ENCODE results near the gene NECTIN1. TPM values are rescaled to one million over a fixed set of nuclear protein-coding genes. Genes with fewer than 3 reads are reported as not detected.

The NECTIN1 gene
- total and polyA plus RNA-seq, 2 donors (not counting 3 experiments of a cell fraction or from before 2014, with no cell fraction given) = 10.8 to 23.6 TPM

DNA sequence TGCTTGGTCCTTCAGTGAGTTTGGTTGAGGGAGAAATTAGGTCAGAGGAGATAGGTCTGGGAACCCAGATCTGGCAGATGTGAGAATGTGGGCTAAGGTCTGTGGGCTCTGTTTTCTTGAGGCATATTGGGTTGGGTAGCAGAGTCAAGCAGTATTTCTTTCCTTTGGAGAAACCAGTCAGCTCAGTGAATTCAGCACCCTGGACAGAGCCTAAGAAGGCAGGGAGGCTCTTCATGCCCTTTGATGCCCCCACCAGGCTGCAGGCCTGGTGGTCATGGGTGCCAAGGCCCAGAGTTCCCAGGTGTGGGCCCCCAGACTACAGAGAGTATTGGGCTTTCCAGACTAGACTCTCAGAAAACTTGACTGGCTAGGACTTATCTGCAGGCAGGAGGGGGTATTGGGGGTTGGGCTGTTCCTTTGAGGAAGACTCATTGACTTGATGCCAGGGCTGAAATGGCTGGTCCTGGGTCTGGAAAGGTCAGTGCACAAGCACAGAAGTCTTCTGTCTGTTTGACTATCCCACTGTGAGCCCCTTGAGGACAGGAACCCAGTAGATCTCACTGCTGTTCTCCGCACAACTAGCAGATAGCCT is 45.3 kb upstream of the NECTIN1 start:
- dilution Hi-C loops (cut with MboI; ENCODE audit: extremely low pct_ligation_motif_present, low sequenced_read_pairs) = no loop called here
- Histone ChIP-seq H3K9me1 (replicated peaks; ENCODE audit: control insufficient read depth, extremely low read depth, insufficient read depth, low read length) (no peaks in the 10 kb centered on the region), H3K9me3 (replicated peaks; ENCODE audit: control insufficient read depth, insufficient read depth, low read length) (no peaks in the 10 kb centered on the region), H3K4me1 (ENCODE audit: control insufficient read depth, extremely low read depth, insufficient read depth, low read length) (no peaks in the 10 kb centered on the region), H3K79me2 (ENCODE audit: control insufficient read depth, insufficient read depth, low read length) (no peaks in the 10 kb centered on the region), H4K20me1 (replicated peaks; ENCODE audit: control insufficient read depth, extremely low read depth, insufficient read depth, low read length) (no peaks in the 10 kb centered on the region), H3K27ac (ENCODE audit: insufficient read depth, low read depth, low read length) (no peak overlapping the region), H2AFZ (ENCODE audit: low read depth, low read length) (no peak overlapping the region), H3K9ac (replicated peaks; ENCODE audit: extremely low read depth, insufficient read depth, low read length) (no peak overlapping the region), H3K36me3 (ENCODE audit: control insufficient read depth in 2 of 2, extremely low read depth in 1 of 2, insufficient read depth in 2 of 2, low read length in 2 of 2) (no peaks in the 10 kb centered on the region), H3K4me2 (ENCODE audit: insufficient read depth, low read length) (no peak overlapping the region), H3K4me3 (replicated peaks in 1 of 3; ENCODE audit: insufficient read depth in 1 of 3, low read depth in 1 of 3, low read length in 3 of 3) (no peak overlapping the region), H3K27me3 (ENCODE audit: control insufficient read depth in 2 of 2, insufficient read depth in 2 of 2, low read length in 2 of 2) (peaks cover 0 to 2% of the 10 kb centered on the region in 2 experiments)
- intact Hi-C loops (cut with micrococcal nuclease) = no loop called here
- TF ChIP-seq GATA2 (IDR thresholded peaks at IDR 0.05; ENCODE audit: insufficient read depth, insufficient read length, low read depth, low read length) = no peak
- no peak for TF ChIP-seq EZH2 (IDR thresholded peaks at IDR 0.05; ENCODE audit: borderline replicate concordance, low read depth, low read length, severe bottlenecking)
- no peak for TF ChIP-seq MYC (IDR thresholded peaks at IDR 0.05; ENCODE audit: low read depth, low read length)
- TF ChIP-seq, protein P1, sequence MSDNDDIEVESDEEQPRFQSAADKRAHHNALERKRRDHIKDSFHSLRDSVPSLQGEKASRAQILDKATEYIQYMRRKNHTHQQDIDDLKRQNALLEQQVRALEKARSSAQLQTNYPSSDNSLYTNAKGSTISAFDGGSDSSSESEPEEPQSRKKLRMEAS (IDR thresholded peaks at IDR 0.05; ENCODE audit: insufficient read depth, insufficient read length) = no peak
- no peak for TF ChIP-seq POLR2A (IDR thresholded peaks at IDR 0.05; ENCODE audit: low read depth, low read length)
- TF ChIP-seq, protein P2, sequence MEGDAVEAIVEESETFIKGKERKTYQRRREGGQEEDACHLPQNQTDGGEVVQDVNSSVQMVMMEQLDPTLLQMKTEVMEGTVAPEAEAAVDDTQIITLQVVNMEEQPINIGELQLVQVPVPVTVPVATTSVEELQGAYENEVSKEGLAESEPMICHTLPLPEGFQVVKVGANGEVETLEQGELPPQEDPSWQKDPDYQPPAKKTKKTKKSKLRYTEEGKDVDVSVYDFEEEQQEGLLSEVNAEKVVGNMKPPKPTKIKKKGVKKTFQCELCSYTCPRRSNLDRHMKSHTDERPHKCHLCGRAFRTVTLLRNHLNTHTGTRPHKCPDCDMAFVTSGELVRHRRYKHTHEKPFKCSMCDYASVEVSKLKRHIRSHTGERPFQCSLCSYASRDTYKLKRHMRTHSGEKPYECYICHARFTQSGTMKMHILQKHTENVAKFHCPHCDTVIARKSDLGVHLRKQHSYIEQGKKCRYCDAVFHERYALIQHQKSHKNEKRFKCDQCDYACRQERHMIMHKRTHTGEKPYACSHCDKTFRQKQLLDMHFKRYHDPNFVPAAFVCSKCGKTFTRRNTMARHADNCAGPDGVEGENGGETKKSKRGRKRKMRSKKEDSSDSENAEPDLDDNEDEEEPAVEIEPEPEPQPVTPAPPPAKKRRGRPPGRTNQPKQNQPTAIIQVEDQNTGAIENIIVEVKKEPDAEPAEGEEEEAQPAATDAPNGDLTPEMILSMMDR (IDR thresholded peaks at IDR 0.05; ENCODE audit: extremely low read depth in 1 of 2, insufficient read depth in 1 of 2, low read depth in 1 of 2, low read length in 2 of 2) = no peak
- no TSS peak for BruUV-seq (replicated peaks)
- DNase-seq (ENCODE audit: low read depth, low spot score) = peak; percentile 10
- ChIA-PET POLR2A (no interaction called here), CTCF (no interaction called here)
- no peak for FAIRE-seq

Data from endothelial cell of umbilical vein (primary cell).